Activated T-cell treated with anti-CD3 and anti-CD28 coated beads, Interleukin-2, amount 50 U/mL, for 24 hours (primary cell): Measurements from ENCODE around the gene ACSM6.

Experiments used
- DNase-seq: peaks from one replicate; pipeline ENCODE4 v3.0.0-alpha.2; 2020
- H3K27ac Mint-ChIP-seq: 2 replicates; pipeline ENCODE4 v1.8.0; 2020; ENCODE audit warnings: mild to moderate bottlenecking, mixed read lengths
- H3K27me3 Mint-ChIP-seq: 2 replicates; pipeline ENCODE4 v1.8.0; 2020; ENCODE audit warnings: mixed read lengths
- H3K36me3 Mint-ChIP-seq: 2 replicates; pipeline ENCODE4 v1.8.0; 2020; ENCODE audit warnings: low read depth, mixed read lengths
- H3K4me1 Mint-ChIP-seq: 2 replicates; pipeline ENCODE4 v1.8.0; 2020; ENCODE audit warnings: low read depth, mixed read lengths
- H3K4me3 Mint-ChIP-seq: 2 replicates; pipeline ENCODE4 v1.8.0; 2020; ENCODE audit warnings: mild to moderate bottlenecking, moderate library complexity, mixed read lengths
- H3K9me3 Mint-ChIP-seq: 2 replicates; pipeline ENCODE4 v1.8.0; 2020; ENCODE audit warnings: mixed read lengths

ACSM6 gene, protein sequence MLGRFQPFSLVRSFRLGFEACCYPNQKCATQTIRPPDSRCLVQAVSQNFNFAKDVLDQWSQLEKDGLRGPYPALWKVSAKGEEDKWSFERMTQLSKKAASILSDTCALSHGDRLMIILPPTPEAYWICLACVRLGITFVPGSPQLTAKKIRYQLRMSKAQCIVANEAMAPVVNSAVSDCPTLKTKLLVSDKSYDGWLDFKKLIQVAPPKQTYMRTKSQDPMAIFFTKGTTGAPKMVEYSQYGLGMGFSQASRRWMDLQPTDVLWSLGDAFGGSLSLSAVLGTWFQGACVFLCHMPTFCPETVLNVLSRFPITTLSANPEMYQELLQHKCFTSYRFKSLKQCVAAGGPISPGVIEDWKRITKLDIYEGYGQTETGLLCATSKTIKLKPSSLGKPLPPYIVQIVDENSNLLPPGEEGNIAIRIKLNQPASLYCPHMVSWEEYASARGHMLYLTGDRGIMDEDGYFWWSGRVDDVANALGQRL

GRCh38 chr10:95193944-95194343 is at the start of gene ACSM6:
Gene ACSM6, plus strand, starts transcription at chr10:95194238. Its CDS starts 248 bp downstream, at chr10:95194486.
- Mint-ChIP-seq H3K4me3 (no peak within 1 kb of the TSS), H3K27me3 (peaks cover 16% of the 10 kb centered on the region), H3K4me1 (no peaks in the 10 kb centered on the region), H3K27ac (no peak within 1 kb of the TSS), H3K36me3 (no peaks in the 10 kb centered on the region), H3K9me3 (no peaks in the 10 kb centered on the region)
- DNase-seq: no peak

GRCh38 chr10:95168694-95169093 is 25.3 kb upstream of the ACSM6 start:
- Mint-ChIP-seq H3K27ac (no peak overlapping the region), H3K27me3 (peaks cover 4% of the 10 kb centered on the region), H3K9me3 (peaks cover 7% of the 10 kb centered on the region), H3K4me3 (no peak overlapping the region), H3K36me3 (no peaks in the 10 kb centered on the region), H3K4me1 (no peaks in the 10 kb centered on the region)
- no peak for DNase-seq

- Mint-ChIP-seq H3K4me3 (no peak overlapping the region), H3K27ac (no peak overlapping the region), H3K4me1 (no peaks in the 10 kb centered on the region), H3K27me3 (no peaks in the 10 kb centered on the region), H3K9me3 (peaks cover 4% of the 10 kb centered on the region), H3K36me3 (no peaks in the 10 kb centered on the region)
- no peak for DNase-seq
Observed at GRCh38 chr10:95169522-95169921, 24.5 kb upstream of the ACSM6 start.

- DNase-seq: no peak
- H3K4me1 Mint-ChIP-seq: no peaks in the 10 kb centered on the region
- no peak overlapping the region for H3K27ac Mint-ChIP-seq
- H3K36me3 Mint-ChIP-seq: no peaks in the 10 kb centered on the region
- H3K4me3 Mint-ChIP-seq: no peak overlapping the region
- peaks cover 4% of the 10 kb centered on the region for H3K9me3 Mint-ChIP-seq
- H3K27me3 Mint-ChIP-seq: no peaks in the 10 kb centered on the region
Observed at GRCh38 chr10:95170790-95171189, 23.2 kb upstream of the ACSM6 start.

- no peaks in the 10 kb centered on the region for H3K9me3 Mint-ChIP-seq
- no peaks in the 10 kb centered on the region for H3K27me3 Mint-ChIP-seq
- H3K27ac Mint-ChIP-seq: no peak overlapping the region
- no peaks in the 10 kb centered on the region for H3K4me1 Mint-ChIP-seq
- DNase-seq: no peak
- H3K4me3 Mint-ChIP-seq: no peak overlapping the region
- no peaks in the 10 kb centered on the region for H3K36me3 Mint-ChIP-seq
Observed at GRCh38 chr10:95171336-95171735, 22.7 kb upstream of the ACSM6 start.

GRCh38 chr10:95172851-95173250 is 21.2 kb upstream of the ACSM6 start:
- H3K4me1 Mint-ChIP-seq: no peaks in the 10 kb centered on the region
- no peak overlapping the region for H3K4me3 Mint-ChIP-seq
- H3K27me3 Mint-ChIP-seq: no peaks in the 10 kb centered on the region

DNA sequence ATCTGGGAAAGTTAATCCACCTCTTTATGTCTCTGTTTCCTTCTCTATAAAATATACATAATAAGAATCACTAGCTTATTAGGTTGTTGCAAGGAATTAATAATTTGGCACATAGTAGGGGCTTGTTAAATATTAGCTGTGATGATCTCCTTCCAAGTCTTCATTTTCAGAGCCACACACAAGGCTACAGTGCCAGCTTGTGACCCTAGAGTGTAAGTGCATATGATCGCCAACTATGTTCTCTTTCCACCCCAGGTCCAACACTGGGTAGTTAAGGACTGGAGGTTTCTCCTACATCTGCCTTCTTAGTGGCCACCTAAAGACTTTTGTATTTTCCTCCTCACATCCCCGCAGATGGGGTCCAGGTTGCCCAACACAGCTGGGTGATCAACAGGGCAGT is 17.9 kb upstream of the ACSM6 start:
- Mint-ChIP-seq H3K4me3 (no peak overlapping the region), H3K36me3 (no peaks in the 10 kb centered on the region), H3K9me3 (no peaks in the 10 kb centered on the region), H3K27ac (no peak overlapping the region), H3K4me1 (no peaks in the 10 kb centered on the region), H3K27me3 (peaks cover 6% of the 10 kb centered on the region)
- no peak for DNase-seq

More at GRCh38 chr10:95172851-95173250, 21.2 kb upstream of the ACSM6 start:
- no peak for DNase-seq
- Mint-ChIP-seq H3K36me3 (no peaks in the 10 kb centered on the region), H3K9me3 (no peaks in the 10 kb centered on the region), H3K27ac (no peak overlapping the region)

DNA sequence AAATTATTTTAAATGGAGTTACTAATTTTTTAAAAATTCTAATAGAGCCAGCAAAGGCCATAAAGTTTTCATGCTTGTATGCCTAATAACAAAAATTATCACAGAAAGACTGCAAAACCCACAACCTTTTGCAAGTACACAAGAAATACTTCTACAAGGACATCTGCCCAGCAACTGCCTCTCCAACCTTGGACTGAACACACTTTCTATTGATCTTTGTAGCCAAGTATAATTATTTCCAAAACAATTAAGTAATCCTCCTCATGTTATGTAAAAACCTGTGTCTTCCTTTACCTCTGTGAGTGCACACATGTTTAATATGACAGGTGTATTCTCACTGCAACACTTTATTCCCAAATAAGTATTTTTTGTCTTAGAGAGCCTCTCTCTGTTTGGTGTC is 16.6 kb upstream of the ACSM6 start:
- no peaks in the 10 kb centered on the region for H3K4me1 Mint-ChIP-seq
- H3K9me3 Mint-ChIP-seq: no peaks in the 10 kb centered on the region
- H3K4me3 Mint-ChIP-seq: no peak overlapping the region
- H3K36me3 Mint-ChIP-seq: no peaks in the 10 kb centered on the region
- no peak overlapping the region for H3K27ac Mint-ChIP-seq
- no peak for DNase-seq
- H3K27me3 Mint-ChIP-seq: peaks cover 16% of the 10 kb centered on the region

GRCh38 chr10:95178266-95178665 is 15.8 kb upstream of the ACSM6 start:
- Mint-ChIP-seq H3K4me1 (peaks cover 3% of the 10 kb centered on the region), H3K36me3 (no peaks in the 10 kb centered on the region), H3K27ac (no peak overlapping the region), H3K4me3 (no peak overlapping the region), H3K27me3 (peaks cover 20% of the 10 kb centered on the region), H3K9me3 (no peaks in the 10 kb centered on the region)
- no peak for DNase-seq

- no peaks in the 10 kb centered on the region for H3K36me3 Mint-ChIP-seq
- no peak overlapping the region for H3K4me3 Mint-ChIP-seq
- H3K27ac Mint-ChIP-seq: no peak overlapping the region
- peaks cover 21% of the 10 kb centered on the region for H3K27me3 Mint-ChIP-seq
- DNase-seq: no peak
- H3K4me1 Mint-ChIP-seq: peaks cover 3% of the 10 kb centered on the region
- no peaks in the 10 kb centered on the region for H3K9me3 Mint-ChIP-seq
Observed at GRCh38 chr10:95178797-95179196, 15.2 kb upstream of the ACSM6 start.

- DNase-seq: no peak
- H3K4me1 Mint-ChIP-seq: peaks cover 7% of the 10 kb centered on the region
- H3K27ac Mint-ChIP-seq: no peak overlapping the region
- no peaks in the 10 kb centered on the region for H3K9me3 Mint-ChIP-seq
- H3K4me3 Mint-ChIP-seq: no peak overlapping the region
- H3K27me3 Mint-ChIP-seq: peaks cover 42% of the 10 kb centered on the region
- no peaks in the 10 kb centered on the region for H3K36me3 Mint-ChIP-seq
Observed at GRCh38 chr10:95181726-95182125, 12.3 kb upstream of the ACSM6 start.

GRCh38 chr10:95183271-95184230 is 10.5 kb upstream of the ACSM6 start:
- Mint-ChIP-seq H3K27ac (peak overlapping the region; percentile 22), H3K4me3 (peak overlapping the region; percentile 68), H3K36me3 (no peaks in the 10 kb centered on the region), H3K4me1 (peaks cover 7% of the 10 kb centered on the region), H3K9me3 (no peaks in the 10 kb centered on the region), H3K27me3 (peaks cover 45% of the 10 kb centered on the region)
- peak; percentile 85 for DNase-seq

DNA sequence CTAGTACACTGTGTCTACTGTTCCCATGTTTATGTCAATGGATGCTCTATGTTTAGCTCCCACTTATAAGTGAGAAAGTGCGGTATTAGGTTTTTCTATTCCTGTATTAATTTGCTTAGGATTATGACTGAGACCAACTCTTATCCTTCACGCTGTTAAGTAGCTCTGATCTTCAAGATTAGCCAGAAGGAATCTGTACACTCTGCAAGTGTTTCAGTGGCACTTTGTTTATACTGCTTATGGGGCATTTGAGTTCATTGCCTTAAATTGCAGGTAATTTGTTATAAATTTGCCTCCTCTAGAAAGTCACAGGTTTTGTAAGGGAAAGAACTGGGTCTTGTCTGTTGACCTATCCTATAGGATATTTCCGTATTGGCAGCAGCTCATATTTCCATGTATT is 6.4 kb upstream of the ACSM6 start:
- H3K27me3 Mint-ChIP-seq: peaks cover 36% of the 10 kb centered on the region
- DNase-seq: no peak
- H3K36me3 Mint-ChIP-seq: no peaks in the 10 kb centered on the region
- H3K27ac Mint-ChIP-seq: no peak overlapping the region
- H3K9me3 Mint-ChIP-seq: no peaks in the 10 kb centered on the region
- H3K4me3 Mint-ChIP-seq: no peak overlapping the region
- peaks cover 7% of the 10 kb centered on the region for H3K4me1 Mint-ChIP-seq

- Mint-ChIP-seq H3K4me1 (peaks cover 4% of the 10 kb centered on the region), H3K27me3 (peaks cover 34% of the 10 kb centered on the region), H3K36me3 (no peaks in the 10 kb centered on the region), H3K27ac (no peak overlapping the region), H3K4me3 (no peak overlapping the region), H3K9me3 (no peaks in the 10 kb centered on the region)
- DNase-seq: no peak
Observed at GRCh38 chr10:95188593-95188992, 5.4 kb upstream of the ACSM6 start.

DNA sequence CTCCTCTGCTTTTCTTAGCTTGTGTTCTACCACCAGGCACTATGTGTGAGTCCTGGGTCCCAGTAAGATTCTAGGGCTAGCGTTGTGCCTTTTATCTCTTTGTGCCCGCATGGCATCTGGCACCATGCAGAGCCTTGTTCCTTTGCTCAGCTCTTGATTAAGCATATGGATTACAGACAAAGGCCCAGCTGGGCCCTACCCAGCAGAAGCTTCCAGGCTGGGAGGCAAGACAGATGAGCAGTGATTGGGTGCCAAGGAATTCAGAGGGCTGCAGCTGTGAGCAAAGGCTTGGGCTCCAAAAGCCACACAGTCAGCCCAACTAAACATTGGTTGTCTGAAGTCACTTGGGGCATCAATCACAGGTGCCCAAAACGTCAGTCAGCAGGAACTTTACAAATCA is 2.0 kb downstream of the ACSM6 start:
- H3K27ac Mint-ChIP-seq: no peak overlapping the region

More for the DNA sequence above, 2.0 kb downstream of the ACSM6 start:
- no peak for DNase-seq
- no peaks in the 10 kb centered on the region for H3K36me3 Mint-ChIP-seq
- no peaks in the 10 kb centered on the region for H3K9me3 Mint-ChIP-seq
- no peak overlapping the region for H3K4me3 Mint-ChIP-seq
- peaks cover 16% of the 10 kb centered on the region for H3K27me3 Mint-ChIP-seq
- H3K4me1 Mint-ChIP-seq: no peaks in the 10 kb centered on the region
